Ishikawa (cell line): Measurements from ENCODE around the gene CCSER1.

Source experiments
- CEBPB ChIP-seq: IDR thresholded peaks from 2 replicates; pipeline ENCODE4 v1.6.1; 2012
- CREB1 ChIP-seq: IDR thresholded peaks from 2 replicates; pipeline ENCODE4 v1.6.1; 2012; ENCODE audit warnings: low read depth
- EGR1 ChIP-seq: IDR thresholded peaks from 2 replicates; pipeline ENCODE4 v1.6.1; 2012
- EP300 ChIP-seq: IDR thresholded peaks from 2 replicates; pipeline ENCODE4 v1.6.1; 2012; ENCODE audit warnings: borderline replicate concordance
- FOXM1 ChIP-seq: IDR thresholded peaks from 2 replicates; pipeline ENCODE4 v1.6.1; 2012; ENCODE audit warnings: low read depth, borderline replicate concordance
- MAX ChIP-seq: IDR thresholded peaks from 2 replicates; pipeline ENCODE4 v1.6.1; 2012
- NFIC ChIP-seq: IDR thresholded peaks from 2 replicates; pipeline ENCODE4 v1.6.1; 2012
- RAD21 ChIP-seq: IDR thresholded peaks from 2 replicates; pipeline ENCODE4 v1.6.1; 2012; ENCODE audit warnings: low read depth
- REST ChIP-seq: IDR thresholded peaks from 2 replicates; pipeline ENCODE4 v1.6.1; 2012; ENCODE audit warnings: low read depth, mild to moderate bottlenecking
- TAF1 ChIP-seq: IDR thresholded peaks from 2 replicates; pipeline ENCODE4 v1.6.1; 2012; ENCODE audit warnings: low read depth, mild to moderate bottlenecking
- TCF12 ChIP-seq: IDR thresholded peaks from 2 replicates; pipeline ENCODE4 v1.6.1; 2012; ENCODE audit warnings: low read depth
- TEAD4 ChIP-seq: IDR thresholded peaks from 2 replicates; pipeline ENCODE4 v1.6.1; 2012
- USF1 ChIP-seq: IDR thresholded peaks from 2 replicates; pipeline ENCODE4 v1.6.1; 2012
- YY1 ChIP-seq: IDR thresholded peaks from 2 replicates; pipeline ENCODE4 v1.6.1; 2012; ENCODE audit warnings: low read depth
- ZBTB7A ChIP-seq: IDR thresholded peaks from 2 replicates; pipeline ENCODE4 v1.6.1; 2012; ENCODE audit warnings: low read depth

CCSER1 gene

DNA sequence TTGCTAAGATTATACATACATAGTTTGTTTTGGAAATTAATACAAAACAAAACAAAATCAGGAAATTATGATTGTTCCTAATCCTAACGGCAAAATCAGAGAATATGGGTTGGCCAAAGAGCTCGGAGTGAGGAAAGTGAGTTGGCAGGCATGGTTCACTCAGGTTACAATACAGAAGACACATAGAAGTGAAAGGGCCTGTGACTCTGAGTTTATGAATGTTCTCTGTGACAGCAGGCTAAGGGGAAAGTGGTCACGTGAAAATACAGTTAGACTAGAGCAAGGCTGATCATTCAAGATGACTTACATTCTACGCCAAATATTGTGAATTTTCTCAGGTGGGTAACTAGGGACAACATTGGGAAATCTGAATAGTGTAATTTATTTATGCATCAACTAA lies 1001.3 kb downstream of the CCSER1 start:
- TF ChIP-seq NFIC (no peak), MAX (no peak), USF1 (no peak), FOXM1 (no peak), CEBPB (no peak)

- TF ChIP-seq RAD21 (no peak), CREB1 (no peak), MAX (no peak), TCF12 (no peak), TEAD4 (no peak), REST (no peak), FOXM1 (no peak), ZBTB7A (no peak)
Observed at GRCh38 chr4:91147067-91147466, 1019.9 kb downstream of the CCSER1 start.

- TF ChIP-seq TAF1, result no peak
- TF ChIP-seq RAD21, result no peak
- no peak for TF ChIP-seq MAX
- no peak for TF ChIP-seq EGR1
- TF ChIP-seq NFIC, result no peak
- TF ChIP-seq USF1, result no peak
- TF ChIP-seq YY1, result no peak
- TF ChIP-seq CEBPB, result no peak
- no peak for TF ChIP-seq CREB1
- no peak for TF ChIP-seq EP300
- no peak for TF ChIP-seq FOXM1
- no peak for TF ChIP-seq TEAD4
- no peak for TF ChIP-seq TCF12
- no peak for TF ChIP-seq REST
- TF ChIP-seq ZBTB7A, result no peak
Observed at GRCh38 chr4:91170768-91171167, 1043.6 kb downstream of the CCSER1 start.

GRCh38 chr4:91171217-91171616 lies 1044.0 kb downstream of the CCSER1 start:
- TF ChIP-seq CEBPB (no peak), TAF1 (no peak), ZBTB7A (no peak), NFIC (no peak), EP300 (no peak), TEAD4 (no peak), REST (no peak), TCF12 (no peak), FOXM1 (no peak), EGR1 (no peak), CREB1 (no peak), USF1 (no peak), YY1 (no peak), RAD21 (no peak), MAX (no peak)
